ENCODE results near the gene NXPH1. TPM values are rescaled to one million over a fixed set of nuclear protein-coding genes. Genes with fewer than 3 reads are reported as not detected.

Gene NXPH1
- polyA plus RNA-seq, 1 donor from 2014 or later, result 15.9 TPM

DNA sequence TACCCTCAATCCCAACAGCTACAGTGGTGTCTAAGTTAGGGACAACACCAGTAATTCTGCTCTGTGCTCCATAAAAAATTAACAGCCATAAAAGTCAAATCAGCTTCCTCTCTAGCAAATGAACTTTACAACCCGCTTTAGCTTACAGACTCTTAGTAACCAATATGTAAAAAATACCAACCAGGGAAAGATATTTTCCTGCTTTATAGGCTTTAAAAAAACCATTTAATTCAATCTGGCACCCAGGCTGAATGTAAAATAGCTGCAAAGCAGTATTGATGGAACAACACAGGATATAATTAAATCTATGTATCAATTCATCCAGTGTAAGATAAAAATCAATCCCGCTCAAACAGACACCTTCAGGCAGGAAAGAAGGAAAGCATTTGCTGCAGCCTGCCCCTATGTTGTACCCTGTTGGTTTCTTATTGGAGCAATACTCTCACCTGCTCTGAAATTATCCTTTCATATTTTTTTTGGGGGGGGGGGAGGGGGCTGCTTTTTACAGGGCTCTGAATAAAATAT lies 98.6 kb downstream of the NXPH1 start:
- Histone ChIP-seq H3K36me3 (ENCODE audit: insufficient read depth, low read length) (no peaks in the 10 kb centered on the region), H3K4me3 (ENCODE audit: low read length) (no peak overlapping the region), H3K9me2 (ENCODE audit: insufficient read depth, low read length) (no peaks in the 10 kb centered on the region), H4K20me1 (ENCODE audit: insufficient read depth) (no peaks in the 10 kb centered on the region), H3K27me3 (ENCODE audit: insufficient read depth, low read depth, low read length) (no peaks in the 10 kb centered on the region), H3K79me2 (replicated peaks; ENCODE audit: insufficient read depth, low read length) (no peaks in the 10 kb centered on the region), H3K27ac (ENCODE audit: low read length) (no peak overlapping the region), H3K4me2 (ENCODE audit: low read length) (no peak overlapping the region), H3K9me3 (ENCODE audit: low read length) (no peaks in the 10 kb centered on the region), H2AFZ (ENCODE audit: low read depth, low read length) (no peak overlapping the region), H3K9ac (ENCODE audit: low read length) (no peak overlapping the region), H3F3A (ENCODE audit: insufficient read depth, low read length, poor library complexity, severe bottlenecking) (no peaks in the 10 kb centered on the region)
- TF ChIP-seq, protein P1, sequence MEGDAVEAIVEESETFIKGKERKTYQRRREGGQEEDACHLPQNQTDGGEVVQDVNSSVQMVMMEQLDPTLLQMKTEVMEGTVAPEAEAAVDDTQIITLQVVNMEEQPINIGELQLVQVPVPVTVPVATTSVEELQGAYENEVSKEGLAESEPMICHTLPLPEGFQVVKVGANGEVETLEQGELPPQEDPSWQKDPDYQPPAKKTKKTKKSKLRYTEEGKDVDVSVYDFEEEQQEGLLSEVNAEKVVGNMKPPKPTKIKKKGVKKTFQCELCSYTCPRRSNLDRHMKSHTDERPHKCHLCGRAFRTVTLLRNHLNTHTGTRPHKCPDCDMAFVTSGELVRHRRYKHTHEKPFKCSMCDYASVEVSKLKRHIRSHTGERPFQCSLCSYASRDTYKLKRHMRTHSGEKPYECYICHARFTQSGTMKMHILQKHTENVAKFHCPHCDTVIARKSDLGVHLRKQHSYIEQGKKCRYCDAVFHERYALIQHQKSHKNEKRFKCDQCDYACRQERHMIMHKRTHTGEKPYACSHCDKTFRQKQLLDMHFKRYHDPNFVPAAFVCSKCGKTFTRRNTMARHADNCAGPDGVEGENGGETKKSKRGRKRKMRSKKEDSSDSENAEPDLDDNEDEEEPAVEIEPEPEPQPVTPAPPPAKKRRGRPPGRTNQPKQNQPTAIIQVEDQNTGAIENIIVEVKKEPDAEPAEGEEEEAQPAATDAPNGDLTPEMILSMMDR (IDR thresholded peaks at IDR 0.05; ENCODE audit: poor library complexity, severe bottlenecking), result no peak
- TF ChIP-seq MXI1 (conservative IDR thresholded peaks at IDR 0.05; ENCODE audit: poor library complexity, severe bottlenecking), result no peak
- no peak for TF ChIP-seq SMC3 (conservative IDR thresholded peaks at IDR 0.05; ENCODE audit: poor library complexity)
- TF ChIP-seq EZH2 (IDR thresholded peaks at IDR 0.05; ENCODE audit: borderline replicate concordance, insufficient read depth, low read length, poor library complexity, severe bottlenecking), result no peak
- TF ChIP-seq REST (IDR thresholded peaks at IDR 0.05; ENCODE audit: borderline replicate concordance), result no peak
- no peak for TF ChIP-seq RAD21 (conservative IDR thresholded peaks at IDR 0.05)
- no peak for TF ChIP-seq POLR2AphosphoS5 (IDR thresholded peaks at IDR 0.05)
- no peak for TF ChIP-seq TAF1 (IDR thresholded peaks at IDR 0.05; ENCODE audit: low read depth)
- no peak for TF ChIP-seq EP300 (conservative IDR thresholded peaks at IDR 0.05; ENCODE audit: poor library complexity, severe bottlenecking)

- H2AFZ ChIP-seq (ENCODE audit: low read depth, low read length), result no peak overlapping the region
- TF ChIP-seq POLR2AphosphoS5 (IDR thresholded peaks at IDR 0.05) (no peak), RAD21 (conservative IDR thresholded peaks at IDR 0.05) (no peak), TAF1 (IDR thresholded peaks at IDR 0.05; ENCODE audit: low read depth) (no peak), EZH2 (IDR thresholded peaks at IDR 0.05; ENCODE audit: borderline replicate concordance, insufficient read depth, low read length, poor library complexity, severe bottlenecking) (no peak), REST (IDR thresholded peaks at IDR 0.05; ENCODE audit: borderline replicate concordance) (no peak), EP300 (conservative IDR thresholded peaks at IDR 0.05; ENCODE audit: poor library complexity, severe bottlenecking) (no peak), MXI1 (conservative IDR thresholded peaks at IDR 0.05; ENCODE audit: poor library complexity, severe bottlenecking) (no peak), SMC3 (conservative IDR thresholded peaks at IDR 0.05; ENCODE audit: poor library complexity) (no peak)
- TF ChIP-seq, protein P1 (IDR thresholded peaks at IDR 0.05; ENCODE audit: poor library complexity, severe bottlenecking), result no peak
Observed at GRCh38 chr7:8536431-8536830, 103.0 kb downstream of the NXPH1 start.

More at GRCh38 chr7:8536431-8536830, 103.0 kb downstream of the NXPH1 start:
- no peaks in the 10 kb centered on the region for H3K27me3 ChIP-seq (ENCODE audit: insufficient read depth, low read depth, low read length)
- H3K79me2 ChIP-seq (replicated peaks; ENCODE audit: insufficient read depth, low read length), result no peaks in the 10 kb centered on the region
- H3K9me2 ChIP-seq (ENCODE audit: insufficient read depth, low read length), result no peaks in the 10 kb centered on the region
- no peak overlapping the region for H3K27ac ChIP-seq (ENCODE audit: low read length)
- H3K4me3 ChIP-seq (ENCODE audit: low read length), result no peak overlapping the region
- H3F3A ChIP-seq (ENCODE audit: insufficient read depth, low read length, poor library complexity, severe bottlenecking), result no peaks in the 10 kb centered on the region
- no peaks in the 10 kb centered on the region for H4K20me1 ChIP-seq (ENCODE audit: insufficient read depth)
- no peak overlapping the region for H3K9ac ChIP-seq (ENCODE audit: low read length)
- no peak overlapping the region for H3K4me2 ChIP-seq (ENCODE audit: low read length)
- no peaks in the 10 kb centered on the region for H3K9me3 ChIP-seq (ENCODE audit: low read length)
- H3K36me3 ChIP-seq (ENCODE audit: insufficient read depth, low read length), result no peaks in the 10 kb centered on the region

Measured in neural cell (in vitro differentiated cells).